ENCODE measurements around the gene WDR37.
"Not testable (repeated sequence)": the region's sequence is repeated elsewhere in the genome, so short reads cannot be mapped to it uniquely, and the experiment has no call there.

Gene WDR37

DNA sequence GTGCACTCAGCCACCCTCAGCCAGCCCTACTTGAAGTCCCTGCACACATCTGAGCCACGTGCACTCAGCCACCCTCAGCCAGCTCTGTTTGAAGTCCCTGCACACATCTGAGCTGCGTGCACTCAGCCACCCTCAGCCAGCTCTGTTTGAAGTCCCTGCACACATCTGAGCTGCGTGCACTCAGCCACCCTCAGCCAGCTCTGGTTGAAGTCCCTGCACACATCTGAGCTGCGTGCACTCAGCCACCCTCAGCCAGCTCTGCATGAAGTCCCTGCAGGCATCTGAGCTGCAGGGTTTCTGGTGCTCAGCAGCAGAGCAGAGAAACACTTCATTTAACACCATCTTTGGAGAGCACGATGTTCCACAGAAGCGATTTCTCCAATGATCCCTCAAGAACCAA lies 62.1 kb downstream of the WDR37 start:
- H3K4me1 Mint-ChIP-seq: peaks cover 29% of the 10 kb centered on the region
- not testable (repeated sequence) for H3K27ac Mint-ChIP-seq; H3K9me3 Mint-ChIP-seq; DNase-seq (ENCODE audit: low spot score in 2 of 2); ATAC-seq; H3K4me3 Mint-ChIP-seq
- peaks cover 97% of the 10 kb centered on the region for H3K36me3 Mint-ChIP-seq

DNA sequence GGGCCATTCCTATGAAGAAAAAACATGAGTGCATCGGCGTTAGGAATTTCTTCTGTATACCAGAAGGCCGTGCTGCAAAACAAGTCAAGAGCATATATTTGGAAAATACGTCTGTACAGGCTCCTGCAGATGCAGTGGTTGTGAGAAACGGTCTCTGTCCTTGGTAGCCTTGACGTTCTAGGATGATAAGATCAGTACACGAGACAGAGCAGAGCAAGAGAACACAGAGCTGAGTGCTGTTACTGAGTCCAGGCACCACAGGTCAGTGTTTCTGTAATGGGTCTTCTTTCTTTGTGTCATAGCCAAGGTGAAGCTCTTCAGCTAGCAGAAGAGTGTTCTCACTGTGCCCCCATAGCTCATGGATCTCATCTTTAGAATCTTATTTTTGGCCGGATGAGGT lies 62.8 kb downstream of the WDR37 start:
- no peak for ATAC-seq
- Mint-ChIP-seq H3K9me3 (no peaks in the 10 kb centered on the region), H3K36me3 (peaks cover 97% of the 10 kb centered on the region), H3K4me3 (no peak overlapping the region), H3K27ac (no peak overlapping the region), H3K4me1 (peaks cover 36% of the 10 kb centered on the region)
- no peak for DNase-seq (ENCODE audit: low spot score in 2 of 2)

DNA sequence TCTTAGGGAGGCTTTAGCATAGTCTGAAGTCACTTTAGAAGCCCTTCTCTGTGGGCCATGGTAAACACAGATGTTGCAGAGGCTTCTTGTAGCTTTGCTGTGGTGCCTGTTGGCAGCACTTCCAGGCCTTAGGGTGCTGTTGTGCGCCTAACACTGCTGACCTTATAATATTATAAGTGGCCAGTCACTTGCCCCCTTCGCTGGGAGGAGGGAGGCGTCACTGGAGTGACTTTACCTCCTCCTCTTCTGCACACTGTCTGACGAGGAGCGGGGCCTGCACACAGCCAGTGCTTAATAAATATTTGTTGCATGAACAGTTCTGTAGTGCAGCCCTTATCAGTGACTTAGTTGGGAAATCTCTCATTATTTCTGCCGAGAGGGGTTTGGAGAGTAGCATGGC lies 63.3 kb downstream of the WDR37 start:
- Mint-ChIP-seq H3K9me3 (no peaks in the 10 kb centered on the region), H3K36me3 (peaks cover 97% of the 10 kb centered on the region), H3K27ac (peak overlapping the region; percentile 44), H3K4me1 (peaks cover 37% of the 10 kb centered on the region), H3K4me3 (no peak overlapping the region)
- DNase-seq (ENCODE audit: low spot score in 2 of 2) (no peak), ATAC-seq (no peak)

DNA sequence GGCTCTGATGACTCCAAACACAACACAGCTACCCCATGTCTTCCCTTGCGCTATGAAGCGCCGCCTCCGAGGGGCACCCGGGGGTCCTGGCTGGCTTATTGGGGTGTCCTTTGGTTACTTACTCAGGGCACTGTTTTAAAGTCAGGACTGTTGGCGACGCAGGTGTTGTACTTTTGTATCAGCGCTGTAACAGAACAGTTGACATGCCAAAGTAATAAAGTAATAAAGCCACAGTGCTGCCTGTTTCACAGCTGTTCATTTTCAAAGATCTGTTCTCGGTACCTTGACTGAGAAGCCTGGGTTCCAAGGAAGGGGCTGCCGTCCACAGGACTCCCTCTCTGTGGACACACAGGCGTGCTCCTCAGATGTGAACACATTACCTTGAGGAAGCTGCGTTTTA lies 64.1 kb downstream of the WDR37 start:
- Mint-ChIP-seq H3K27ac (peak overlapping the region; percentile 44), H3K4me3 (no peak overlapping the region), H3K36me3 (peaks cover 97% of the 10 kb centered on the region), H3K9me3 (no peaks in the 10 kb centered on the region), H3K4me1 (peaks cover 37% of the 10 kb centered on the region)
- DNase-seq (ENCODE audit: low spot score in 2 of 2) (no peak), ATAC-seq (no peak)

DNA sequence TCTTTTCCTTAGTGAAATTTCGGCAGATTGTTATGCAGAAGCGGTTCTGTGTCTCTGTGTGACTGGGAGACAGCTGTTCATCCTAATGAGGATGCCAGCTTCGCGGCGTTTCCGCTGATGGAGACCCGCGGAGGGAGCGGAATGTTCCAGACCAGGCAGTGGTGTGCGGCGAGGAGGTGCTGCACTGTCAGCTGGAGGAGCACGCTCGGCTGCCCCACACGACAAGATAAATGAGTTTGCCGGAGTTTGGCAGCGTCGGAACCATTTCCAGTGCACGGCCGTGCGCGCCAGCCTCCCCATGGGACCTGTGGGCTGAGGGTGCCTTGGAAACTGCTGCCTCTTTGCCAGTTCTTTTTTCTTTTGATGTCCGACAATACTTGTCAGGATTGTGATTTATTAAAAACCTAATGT lies 64.6 kb downstream of the WDR37 start:
- peaks cover 32% of the 10 kb centered on the region for H3K4me1 Mint-ChIP-seq
- H3K9me3 Mint-ChIP-seq: no peaks in the 10 kb centered on the region
- H3K4me3 Mint-ChIP-seq: no peak overlapping the region
- peaks cover 97% of the 10 kb centered on the region for H3K36me3 Mint-ChIP-seq
- ATAC-seq (no peak), DNase-seq (ENCODE audit: low spot score in 2 of 2) (peak in 1 of 2 donors; percentile 33)
- H3K27ac Mint-ChIP-seq: no peak overlapping the region

DNA sequence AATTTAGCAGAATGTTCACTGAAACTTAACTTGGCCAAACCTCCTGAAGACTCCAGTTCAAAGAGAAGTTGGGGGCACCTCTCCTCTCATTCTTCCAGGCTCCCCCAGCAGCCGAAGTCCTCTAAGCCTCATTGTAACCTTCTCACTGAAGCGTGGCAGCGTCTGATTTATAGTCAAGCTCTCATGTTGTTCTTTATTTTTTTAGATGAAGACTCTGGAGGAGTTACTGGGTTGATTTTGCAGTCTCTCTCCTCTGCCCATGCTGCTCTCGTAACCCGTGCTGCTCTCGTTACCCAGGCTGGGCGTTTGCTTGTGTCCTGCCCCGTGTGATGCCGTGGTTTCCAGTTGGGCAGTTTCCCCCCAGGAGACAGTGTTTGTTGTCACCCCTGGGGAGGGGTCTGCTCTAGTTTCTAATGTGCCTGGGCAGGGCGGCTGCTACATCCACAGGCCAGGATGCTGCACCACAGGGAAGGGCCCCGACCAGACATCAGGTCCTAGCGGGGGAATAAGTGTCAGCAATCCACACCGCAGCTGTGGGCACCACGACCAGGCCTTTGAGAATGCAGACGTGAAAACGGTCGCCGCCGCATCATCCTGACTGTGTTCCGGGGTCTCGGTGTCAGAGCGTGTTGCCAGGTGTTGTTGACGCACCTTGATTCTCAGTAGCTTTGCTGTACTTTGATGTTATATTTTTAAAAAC lies 65.2 kb downstream of the WDR37 start:
- DNase-seq (ENCODE audit: low spot score in 2 of 2) (peak in 1 of 2 donors; percentile 33), ATAC-seq (no peak)
- Mint-ChIP-seq H3K9me3 (no peaks in the 10 kb centered on the region), H3K4me3 (no peak overlapping the region), H3K27ac (peak overlapping the region; percentile 54), H3K36me3 (peaks cover 97% of the 10 kb centered on the region), H3K4me1 (peaks cover 26% of the 10 kb centered on the region)

DNA sequence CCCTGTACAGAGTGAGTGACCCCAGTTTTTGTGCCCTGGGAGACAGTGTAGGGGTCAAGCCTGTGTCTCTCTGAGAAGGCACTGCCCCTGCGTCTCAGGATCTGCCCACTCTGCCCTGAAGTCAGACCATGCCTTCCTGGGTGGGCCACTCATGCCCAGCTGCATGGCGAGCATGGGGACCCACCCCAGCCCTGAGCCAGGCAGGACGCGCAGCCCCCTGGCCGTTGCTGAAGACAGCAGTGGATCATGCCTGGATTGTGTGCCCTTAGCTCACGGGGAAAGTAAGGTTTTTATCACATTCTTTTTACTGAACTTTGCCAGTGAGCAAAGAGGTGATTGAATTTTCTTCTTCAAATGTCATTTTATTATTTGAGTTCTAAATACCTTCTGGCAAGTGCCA lies 66.2 kb downstream of the WDR37 start:
- Mint-ChIP-seq H3K9me3 (no peaks in the 10 kb centered on the region), H3K4me3 (no peak overlapping the region), H3K4me1 (peaks cover 23% of the 10 kb centered on the region), H3K36me3 (peaks cover 97% of the 10 kb centered on the region), H3K27ac (peak overlapping the region; percentile 54)
- DNase-seq (ENCODE audit: low spot score in 2 of 2): peak in 1 of 2 donors; percentile 43
- ATAC-seq: no peak

DNA sequence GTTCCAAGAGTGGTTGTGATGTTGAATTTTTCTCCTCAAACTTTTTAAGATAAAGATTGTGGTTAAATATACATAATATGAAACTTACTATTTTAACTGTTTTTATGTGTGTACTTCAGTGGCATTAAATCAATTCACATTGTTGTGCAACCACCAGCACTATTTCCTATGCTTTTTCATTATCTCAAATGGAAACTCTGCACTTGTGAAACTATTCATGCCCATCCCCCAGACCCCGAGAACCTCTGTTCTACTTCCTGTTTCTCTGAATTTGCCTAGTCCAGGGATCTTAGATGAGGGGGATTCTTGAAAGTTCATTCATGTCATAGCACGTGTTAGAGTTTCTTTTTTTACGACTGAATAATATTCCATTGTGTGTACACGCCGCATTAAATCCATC lies 67.0 kb downstream of the WDR37 start:
- Mint-ChIP-seq H3K4me1 (peaks cover 20% of the 10 kb centered on the region), H3K27ac (peak overlapping the region; percentile 67), H3K9me3 (no peaks in the 10 kb centered on the region), H3K36me3 (peaks cover 100% of the 10 kb centered on the region), H3K4me3 (no peak overlapping the region)
- no peak for ATAC-seq
- DNase-seq (ENCODE audit: low spot score in 2 of 2): peak in 1 of 2 donors; percentile 23

DNA sequence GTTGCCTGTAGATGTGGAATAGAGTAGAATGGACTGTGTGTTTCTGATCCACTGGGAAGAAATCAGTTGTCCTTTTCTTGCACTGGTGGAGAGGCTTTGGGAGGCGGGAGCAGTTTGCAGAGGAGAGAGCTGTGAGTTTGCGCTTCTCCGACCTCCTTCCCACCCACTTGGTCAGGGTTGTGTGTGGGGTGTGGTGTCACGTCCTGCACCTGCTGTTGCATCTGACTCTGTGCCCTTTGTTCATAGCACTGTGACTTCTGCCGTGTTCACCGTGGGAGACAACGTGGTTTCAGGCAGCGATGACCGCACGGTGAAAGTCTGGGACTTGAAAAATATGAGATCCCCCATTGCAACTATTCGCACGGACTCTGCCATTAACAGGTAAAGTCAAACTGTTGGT lies 67.8 kb downstream of the WDR37 start:
- Mint-ChIP-seq H3K4me3 (no peak overlapping the region), H3K27ac (peak overlapping the region; percentile 67), H3K9me3 (no peaks in the 10 kb centered on the region), H3K36me3 (peaks cover 100% of the 10 kb centered on the region), H3K4me1 (peaks cover 20% of the 10 kb centered on the region)
- peak in 1 of 2 donors; percentile 20 for DNase-seq (ENCODE audit: low spot score in 2 of 2)
- ATAC-seq: no peak

DNA sequence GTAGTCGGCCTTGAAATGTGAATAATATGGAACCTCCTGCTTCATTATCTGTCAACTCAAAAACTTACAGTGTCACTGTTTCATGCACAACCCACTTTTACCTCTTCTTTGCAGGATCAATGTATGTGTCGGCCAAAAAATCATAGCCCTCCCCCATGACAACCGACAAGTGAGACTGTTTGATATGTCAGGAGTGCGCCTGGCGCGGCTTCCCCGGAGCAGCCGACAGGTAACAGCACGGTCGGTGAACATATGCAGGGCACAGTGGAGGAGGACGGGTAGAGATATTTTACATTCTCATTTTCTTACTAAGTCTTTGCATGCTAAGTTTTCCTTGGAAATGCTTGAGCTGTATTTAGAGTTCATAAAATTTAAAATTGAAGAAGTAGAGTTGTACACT lies 68.6 kb downstream of the WDR37 start:
- Mint-ChIP-seq H3K9me3 (no peaks in the 10 kb centered on the region), H3K4me1 (peaks cover 19% of the 10 kb centered on the region), H3K27ac (no peak overlapping the region), H3K4me3 (no peak overlapping the region), H3K36me3 (peaks cover 100% of the 10 kb centered on the region)
- DNase-seq (ENCODE audit: low spot score in 2 of 2): peak in 1 of 2 donors; percentile 23
- no peak for ATAC-seq

DNA sequence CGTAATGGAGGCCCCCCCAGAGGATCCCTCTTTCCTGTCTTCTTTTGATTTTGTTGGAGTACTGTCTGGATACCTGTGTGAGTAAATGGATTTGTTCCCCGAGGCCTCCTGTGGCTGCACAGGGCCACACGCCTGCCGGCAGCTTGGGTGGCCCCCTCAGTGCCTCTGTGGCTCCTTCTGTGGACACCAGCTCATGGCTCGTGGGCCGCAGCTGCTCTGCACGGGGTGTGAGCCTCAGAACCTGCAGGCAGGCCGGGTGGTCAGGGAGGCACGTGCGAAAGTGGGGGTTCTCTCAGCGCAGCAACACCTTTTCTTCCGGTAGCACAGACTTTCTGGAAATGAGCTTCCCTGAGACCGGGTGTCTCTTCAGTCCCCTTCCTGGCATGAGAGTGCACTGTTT lies 70.3 kb downstream of the WDR37 start:
- no peak for ATAC-seq
- Mint-ChIP-seq H3K4me1 (peaks cover 14% of the 10 kb centered on the region), H3K9me3 (no peaks in the 10 kb centered on the region), H3K36me3 (peaks cover 100% of the 10 kb centered on the region), H3K27ac (peak overlapping the region; percentile 52), H3K4me3 (no peak overlapping the region)
- peak in 1 of 2 donors; percentile 30 for DNase-seq (ENCODE audit: low spot score in 2 of 2)

DNA sequence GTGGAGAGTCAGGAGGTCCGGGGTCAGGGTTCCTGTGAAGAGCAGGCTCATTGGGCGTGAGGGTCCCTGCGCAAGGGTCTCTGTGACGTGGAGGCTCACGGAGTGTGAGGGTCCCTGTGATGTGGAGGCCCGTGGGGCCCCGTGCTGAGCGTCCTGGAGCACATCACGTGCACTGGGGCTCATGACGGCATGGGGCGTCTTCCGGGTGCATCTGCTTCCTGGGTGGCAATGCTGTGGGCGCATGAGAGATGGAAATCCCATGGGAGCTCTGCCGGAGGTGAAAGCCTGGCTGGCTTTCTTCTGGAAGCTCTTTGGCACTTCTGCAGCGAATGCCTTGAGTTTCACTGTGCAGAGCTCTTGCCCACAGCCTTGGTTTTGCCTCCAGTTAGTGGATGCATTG lies 71.4 kb downstream of the WDR37 start:
- Mint-ChIP-seq H3K4me3 (no peak overlapping the region), H3K9me3 (no peaks in the 10 kb centered on the region), H3K36me3 (peaks cover 90% of the 10 kb centered on the region), H3K27ac (no peak overlapping the region), H3K4me1 (peaks cover 9% of the 10 kb centered on the region)
- DNase-seq (ENCODE audit: low spot score in 2 of 2) (peak in 1 of 2 donors; percentile 25), ATAC-seq (no peak)

DNA sequence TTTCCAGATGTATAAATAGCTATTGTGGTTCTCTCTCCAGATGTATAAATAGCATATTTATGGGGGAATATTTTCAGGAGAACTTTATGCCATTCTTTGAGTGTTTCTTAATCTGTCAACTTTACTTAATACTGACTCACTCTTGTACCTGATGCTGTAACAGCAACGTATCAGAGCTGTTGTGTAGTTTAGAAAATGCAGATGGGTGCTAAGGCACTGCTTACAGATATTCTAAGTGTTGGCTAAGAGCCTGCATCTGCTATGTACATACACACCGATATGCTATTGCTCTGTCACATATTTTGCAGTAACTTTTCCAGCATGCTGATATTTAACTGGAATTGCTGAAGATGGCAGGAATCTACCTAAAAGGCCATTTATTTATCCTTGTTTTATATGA lies 71.9 kb downstream of the WDR37 start:
- Mint-ChIP-seq H3K4me3 (no peak overlapping the region), H3K4me1 (peaks cover 9% of the 10 kb centered on the region), H3K9me3 (no peaks in the 10 kb centered on the region), H3K27ac (no peak overlapping the region), H3K36me3 (peaks cover 85% of the 10 kb centered on the region)
- ATAC-seq (no peak), DNase-seq (ENCODE audit: low spot score in 2 of 2) (no peak)

DNA sequence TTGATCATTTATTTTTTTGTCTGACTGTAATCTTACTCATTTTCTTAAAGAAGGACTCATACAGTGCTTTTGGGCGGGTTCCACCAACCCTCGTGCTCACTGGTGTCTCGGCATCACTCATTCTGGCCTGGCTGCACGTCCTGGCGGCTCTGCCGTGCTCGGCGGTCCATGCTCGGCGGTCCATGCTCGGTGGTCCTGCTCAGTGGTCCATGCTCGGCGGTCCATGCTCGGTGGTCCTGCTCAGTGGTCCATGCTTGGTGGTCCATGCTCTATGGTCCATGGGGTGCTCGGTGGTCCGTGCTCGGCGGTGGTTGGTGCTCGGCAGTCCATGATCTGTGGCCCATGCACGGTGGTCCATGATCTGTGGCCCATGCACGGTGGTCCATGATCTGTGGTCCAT lies 72.5 kb downstream of the WDR37 start:
- no peak for ATAC-seq
- H3K9me3 Mint-ChIP-seq: no peaks in the 10 kb centered on the region
- no peak overlapping the region for H3K4me3 Mint-ChIP-seq
- H3K36me3 Mint-ChIP-seq: peaks cover 83% of the 10 kb centered on the region
- H3K4me1 Mint-ChIP-seq: peaks cover 8% of the 10 kb centered on the region
- no peak overlapping the region for H3K27ac Mint-ChIP-seq
- peak in 1 of 2 donors; percentile 38 for DNase-seq (ENCODE audit: low spot score in 2 of 2)

DNA sequence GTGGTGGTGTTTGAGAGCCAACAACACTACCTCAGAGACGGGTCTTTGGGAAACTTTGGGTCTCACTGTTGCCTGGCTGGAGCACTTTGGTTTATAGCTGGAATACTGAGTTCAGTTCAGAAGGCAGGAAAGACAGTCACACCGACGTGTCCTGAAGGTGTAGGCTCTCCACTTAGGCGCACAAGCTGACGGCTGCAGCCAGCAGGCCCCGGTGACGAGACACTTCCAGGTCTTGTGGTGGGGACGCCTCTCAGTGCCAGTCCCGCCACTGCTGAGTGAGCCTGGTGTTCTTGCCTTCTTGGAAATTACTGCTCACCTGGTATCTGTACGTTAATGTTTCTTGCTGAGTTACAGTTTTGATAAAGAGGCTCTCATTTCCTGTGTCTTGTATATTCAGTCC lies 74.0 kb downstream of the WDR37 start:
- DNase-seq (ENCODE audit: low spot score in 2 of 2) (peak in 1 of 2 donors; percentile 13), ATAC-seq (no peak)
- H3K4me3 Mint-ChIP-seq: no peak overlapping the region
- peaks cover 69% of the 10 kb centered on the region for H3K36me3 Mint-ChIP-seq
- H3K4me1 Mint-ChIP-seq: peaks cover 10% of the 10 kb centered on the region
- H3K27ac Mint-ChIP-seq: peak overlapping the region; percentile 48
- H3K9me3 Mint-ChIP-seq: no peaks in the 10 kb centered on the region

DNA sequence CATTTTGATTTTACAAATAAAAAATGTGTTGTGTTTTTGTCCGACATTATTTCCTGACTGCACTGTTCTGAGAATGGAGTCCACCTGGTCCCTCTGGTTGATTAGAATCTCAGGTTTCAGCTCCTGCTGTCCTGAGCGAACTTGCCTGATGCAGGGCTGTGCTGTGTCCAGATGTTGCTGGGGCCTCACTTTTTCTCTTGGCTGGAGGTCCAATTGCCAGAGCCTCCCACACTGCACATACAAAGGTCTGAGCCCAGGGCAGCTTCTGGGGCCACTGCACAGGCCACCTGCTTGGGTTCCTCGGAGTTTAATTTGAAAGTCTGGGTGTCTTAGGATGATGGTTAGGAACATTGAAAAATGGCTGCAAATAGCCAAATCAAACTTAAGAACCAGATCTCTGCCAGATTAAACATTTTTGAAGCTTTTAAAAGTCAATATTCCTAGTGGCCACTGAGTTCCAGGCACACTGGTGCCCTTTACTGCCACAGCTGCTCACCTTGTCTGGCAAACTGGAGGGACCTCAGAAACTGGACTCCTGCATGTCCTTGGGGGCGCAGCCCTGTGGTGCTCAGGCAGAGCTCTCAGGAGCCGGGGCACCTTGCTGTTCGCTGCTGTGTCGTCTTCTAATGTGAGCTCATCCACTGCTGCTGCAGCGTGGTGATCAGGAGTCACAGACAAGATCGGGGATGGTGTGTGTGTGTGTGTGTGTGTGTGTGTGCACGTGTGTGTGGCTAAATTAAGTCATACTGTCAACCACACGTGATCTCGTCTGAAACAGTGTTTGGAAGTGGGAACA lies 75.0 kb downstream of the WDR37 start:
- DNase-seq (ENCODE audit: low spot score in 2 of 2): peak in 1 of 2 donors; percentile 38
- H3K27ac Mint-ChIP-seq: no peak overlapping the region
- peaks cover 10% of the 10 kb centered on the region for H3K4me1 Mint-ChIP-seq
- peaks cover 60% of the 10 kb centered on the region for H3K36me3 Mint-ChIP-seq
- no peak overlapping the region for H3K4me3 Mint-ChIP-seq
- no peaks in the 10 kb centered on the region for H3K9me3 Mint-ChIP-seq
- ATAC-seq: no peak

All from stimulated activated effector memory CD8-positive, alpha-beta T cell treated with anti-CD3 and anti-CD28 coated beads, Interleukin-12 subunit alpha, Interleukin-12 subunit beta, amount 100 ng/mL, for 72 hours (primary cell).